NCI-H748 (cell line): ENCODE results near the gene ZNF326.

Experiments used
- DNase-seq: peaks from one replicate; lab custom pipeline; 2025; ENCODE audit not compliant: unreplicated experiment; lab: John Stamatoyannopoulos, UW

The ZNF326 gene

GRCh38 chr1:89994805-89995597 lies at the start of gene ZNF326:
TSS of gene ZNF326 (plus strand) at chr1:89995110. CDS start at chr1:89995258, 148 bp downstream.
- peak; percentile 94 for DNase-seq

- DNase-seq = no peak
Measured at GRCh38 chr1:89945852-89946476, 48.9 kb upstream of the ZNF326 start.

- DNase-seq = no peak
Measured at GRCh38 chr1:89946532-89946931, 48.4 kb upstream of the ZNF326 start.

- no peak for DNase-seq
Measured at GRCh38 chr1:89948722-89949345, 46.1 kb upstream of the ZNF326 start.

GRCh38 chr1:89949991-89950624 lies 44.8 kb upstream of the ZNF326 start:
- no peak for DNase-seq

- DNase-seq = no peak
Measured at GRCh38 chr1:89950703-89951102, 44.2 kb upstream of the ZNF326 start.

- DNase-seq = no peak
Measured at GRCh38 chr1:89951766-89952604, 42.9 kb upstream of the ZNF326 start.

GRCh38 chr1:89952605-89953130 lies 42.2 kb upstream of the ZNF326 start:
- no peak for DNase-seq

- peak; percentile 27 for DNase-seq
Measured at GRCh38 chr1:89953131-89953626, 41.7 kb upstream of the ZNF326 start.

- DNase-seq = no peak
Measured at GRCh38 chr1:89953929-89954328, 41.0 kb upstream of the ZNF326 start.

- DNase-seq = no peak
Measured at GRCh38 chr1:89954401-89954800, 40.5 kb upstream of the ZNF326 start.

GRCh38 chr1:89955311-89956205 lies 39.4 kb upstream of the ZNF326 start:
- no peak for DNase-seq

GRCh38 chr1:89957107-89957506 lies 37.8 kb upstream of the ZNF326 start:
- DNase-seq = no peak

- no peak for DNase-seq
Measured at GRCh38 chr1:89958851-89959654, 35.9 kb upstream of the ZNF326 start.

- no peak for DNase-seq
Measured at GRCh38 chr1:89959719-89960118, 35.2 kb upstream of the ZNF326 start.

GRCh38 chr1:89962024-89962741 lies 32.7 kb upstream of the ZNF326 start:
- DNase-seq = no peak

- DNase-seq = no peak
Measured at GRCh38 chr1:89962742-89963075, 32.2 kb upstream of the ZNF326 start.

GRCh38 chr1:89965193-89965768 lies 29.6 kb upstream of the ZNF326 start:
- DNase-seq = peak; percentile 85
